ENCODE results near the gene ZSWIM4.

DNA sequence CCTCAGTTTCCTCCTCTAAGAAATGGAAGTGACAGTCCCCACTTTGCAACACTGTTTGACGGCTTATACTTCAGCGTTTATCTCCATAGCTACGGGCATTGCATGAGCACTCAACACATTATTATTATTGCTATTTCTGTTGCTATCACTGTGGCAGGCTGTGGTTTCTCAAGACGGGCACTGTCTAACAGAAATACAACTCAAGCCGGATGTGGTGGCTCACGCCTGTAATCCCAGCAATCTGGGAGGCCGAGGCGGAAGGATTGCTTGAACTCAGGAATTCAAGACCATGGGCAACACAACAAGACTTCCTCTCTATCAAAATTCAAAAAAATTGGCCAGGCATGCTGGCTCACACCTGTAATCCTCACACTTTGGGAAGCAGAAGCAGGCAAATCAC lies 4.9 kb upstream of the ZSWIM4 start:
- TF ChIP-seq, protein P1, sequence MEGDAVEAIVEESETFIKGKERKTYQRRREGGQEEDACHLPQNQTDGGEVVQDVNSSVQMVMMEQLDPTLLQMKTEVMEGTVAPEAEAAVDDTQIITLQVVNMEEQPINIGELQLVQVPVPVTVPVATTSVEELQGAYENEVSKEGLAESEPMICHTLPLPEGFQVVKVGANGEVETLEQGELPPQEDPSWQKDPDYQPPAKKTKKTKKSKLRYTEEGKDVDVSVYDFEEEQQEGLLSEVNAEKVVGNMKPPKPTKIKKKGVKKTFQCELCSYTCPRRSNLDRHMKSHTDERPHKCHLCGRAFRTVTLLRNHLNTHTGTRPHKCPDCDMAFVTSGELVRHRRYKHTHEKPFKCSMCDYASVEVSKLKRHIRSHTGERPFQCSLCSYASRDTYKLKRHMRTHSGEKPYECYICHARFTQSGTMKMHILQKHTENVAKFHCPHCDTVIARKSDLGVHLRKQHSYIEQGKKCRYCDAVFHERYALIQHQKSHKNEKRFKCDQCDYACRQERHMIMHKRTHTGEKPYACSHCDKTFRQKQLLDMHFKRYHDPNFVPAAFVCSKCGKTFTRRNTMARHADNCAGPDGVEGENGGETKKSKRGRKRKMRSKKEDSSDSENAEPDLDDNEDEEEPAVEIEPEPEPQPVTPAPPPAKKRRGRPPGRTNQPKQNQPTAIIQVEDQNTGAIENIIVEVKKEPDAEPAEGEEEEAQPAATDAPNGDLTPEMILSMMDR (IDR thresholded peaks at IDR 0.05), result no peak
- no peak for TF ChIP-seq POLR2A (IDR thresholded peaks at IDR 0.05)
